Spinal cord (tissue), 10 donors: ENCODE data around the gene BCL11A. TPM values are rescaled to one million over a fixed set of nuclear protein-coding genes. Genes with fewer than 3 reads are reported as not detected.
A peak's percentile ranks its signal among the peaks of the same experiment; 100 is the strongest.

ENCODE experiments used
- DNase-seq, 6 donors: peaks; one replicate each; pipeline versions ENCODE4 v3.0.0 to v3.0.0-alpha.2; 2013 to 2015; ENCODE audit warnings: low spot score in 6 of 6, low read depth in 4 of 6
- H3K27ac ChIP-seq: one replicate; pipeline ENCODE4 v1.5.1; 2013; ENCODE audit warnings: low read depth, low read length, control low read depth
- H3K27me3 ChIP-seq: one replicate; pipeline ENCODE4 v1.6.1; 2013; ENCODE audit warnings: low read length; ENCODE audit not compliant: control insufficient read depth, insufficient read depth
- H3K36me3 ChIP-seq: one replicate; pipeline ENCODE4 v1.6.1; 2013; ENCODE audit warnings: low read length; ENCODE audit not compliant: control insufficient read depth, insufficient read depth
- H3K4me1 ChIP-seq: one replicate; pipeline ENCODE4 v1.6.1; 2013; ENCODE audit warnings: low read length; ENCODE audit not compliant: control insufficient read depth, insufficient read depth
- H3K4me3 ChIP-seq: one replicate; pipeline ENCODE4 v1.5.1; 2013; ENCODE audit warnings: low read depth, low read length, control low read depth
- H3K9me3 ChIP-seq: one replicate; pipeline ENCODE4 v1.6.1; 2013; ENCODE audit warnings: low read length; ENCODE audit not compliant: control insufficient read depth, insufficient read depth
- WGBS: methylation state at CpG from one replicate; pipeline ENCODE4 v1.1.5; 2013; ENCODE audit warnings: missing lambda C conversion rate; ENCODE audit not compliant: insufficient coverage; 5-methylcytosine and 5-hydroxymethylcytosine counted together
- polyA plus RNA-seq, 2 donors: library from polyadenylated mRNA; unstranded; fragments of 120-200 nt; gene quantifications; one replicate each; pipeline ENCODE4 v1.2.1, GENCODE V29; 2013; ENCODE audit not compliant: insufficient read length in 2 of 2
- total RNA-seq, 2 donors: library from RNA; depleted of rRNA in 1 of 2; stranded (reverse); fragments of 120-200 nt in 1 of 2; fragments of >200 nt in 1 of 2; gene quantifications; one replicate each; pipeline versions ENCODE4 v1.2.3 to v1.2.4, GENCODE V29; 2013 to 2014
- donor health status: healthy.

BCL11A gene
- total and polyA plus RNA-seq, 4 donors, result 14.9 to 61.6 (median 43.8) TPM

GRCh38 chr2:60456115-60456770 is 97.2 kb downstream of the BCL11A start:
- H3K9me3 ChIP-seq, result peaks cover 2% of the 10 kb centered on the region
- H3K36me3 ChIP-seq, result peaks cover 15% of the 10 kb centered on the region
- no peak overlapping the region for H3K4me3 ChIP-seq
- no peak overlapping the region for H3K27ac ChIP-seq
- no peak for DNase-seq
- H3K4me1 ChIP-seq, result peaks cover 5% of the 10 kb centered on the region
- 80% methylated on average over 1 of the region's 6 CpGs for WGBS
- H3K27me3 ChIP-seq, result no peaks in the 10 kb centered on the region

GRCh38 chr2:60453872-60454271 is 99.6 kb downstream of the BCL11A start:
- H3K27me3 ChIP-seq, result no peaks in the 10 kb centered on the region
- peaks cover 3% of the 10 kb centered on the region for H3K36me3 ChIP-seq
- H3K27ac ChIP-seq, result no peak overlapping the region
- no peak overlapping the region for H3K4me3 ChIP-seq
- H3K4me1 ChIP-seq, result peaks cover 5% of the 10 kb centered on the region
- H3K9me3 ChIP-seq, result peaks cover 2% of the 10 kb centered on the region
- no peak for DNase-seq
- WGBS, result 79% methylated on average over 5 of the region's 9 CpGs

- H3K4me1 ChIP-seq, result peaks cover 5% of the 10 kb centered on the region
- H3K4me3 ChIP-seq, result no peak overlapping the region
- no peak overlapping the region for H3K27ac ChIP-seq
- peak in 2 of 6 donors; percentile 36 to 67 for DNase-seq
- peaks cover 3% of the 10 kb centered on the region for H3K36me3 ChIP-seq
- peaks cover 2% of the 10 kb centered on the region for H3K9me3 ChIP-seq
- WGBS, result 25% methylated on average over 15 of the region's 16 CpGs
- H3K27me3 ChIP-seq, result no peaks in the 10 kb centered on the region
Measured at GRCh38 chr2:60453301-60453700, 100.2 kb downstream of the BCL11A start.

GRCh38 chr2:60450488-60450887 is 103.0 kb downstream of the BCL11A start:
- Histone ChIP-seq H3K4me1 (peaks cover 5% of the 10 kb centered on the region), H3K9me3 (no peaks in the 10 kb centered on the region), H3K27ac (no peak overlapping the region), H3K36me3 (peaks cover 3% of the 10 kb centered on the region), H3K4me3 (no peak overlapping the region), H3K27me3 (no peaks in the 10 kb centered on the region)
- WGBS, result 64% methylated on average over 1 of the region's 1 CpG
- no peak for DNase-seq

- Histone ChIP-seq H3K4me3 (no peak overlapping the region), H3K9me3 (no peaks in the 10 kb centered on the region), H3K4me1 (no peaks in the 10 kb centered on the region), H3K27ac (no peak overlapping the region), H3K36me3 (no peaks in the 10 kb centered on the region), H3K27me3 (no peaks in the 10 kb centered on the region)
- WGBS, result no CpG with 5 or more reads among the region's 1 CpG
- DNase-seq, result no peak
Measured at GRCh38 chr2:60447943-60448342, 105.5 kb downstream of the BCL11A start.

GRCh38 chr2:60446413-60447267 is 106.8 kb downstream of the BCL11A start:
- WGBS, result 85% methylated on average over 2 of the region's 8 CpGs

GRCh38 chr2:60445684-60446179 is 107.7 kb downstream of the BCL11A start:
- H3K4me3 ChIP-seq, result no peak overlapping the region
- H3K27ac ChIP-seq, result no peak overlapping the region
- no peak for DNase-seq
- H3K4me1 ChIP-seq, result no peaks in the 10 kb centered on the region
- peaks cover 2% of the 10 kb centered on the region for H3K27me3 ChIP-seq
- no peaks in the 10 kb centered on the region for H3K9me3 ChIP-seq
- no peaks in the 10 kb centered on the region for H3K36me3 ChIP-seq
- 53% methylated on average over 3 of the region's 8 CpGs for WGBS

More at GRCh38 chr2:60446413-60447267, 106.8 kb downstream of the BCL11A start:
- no peaks in the 10 kb centered on the region for H3K9me3 ChIP-seq
- no peaks in the 10 kb centered on the region for H3K36me3 ChIP-seq
- peak in 1 of 6 donors; percentile 72 for DNase-seq
- H3K27me3 ChIP-seq, result no peaks in the 10 kb centered on the region
- no peaks in the 10 kb centered on the region for H3K4me1 ChIP-seq
- no peak overlapping the region for H3K27ac ChIP-seq
- H3K4me3 ChIP-seq, result no peak overlapping the region

GRCh38 chr2:60442608-60443007 is 110.8 kb downstream of the BCL11A start:
- no peak overlapping the region for H3K4me3 ChIP-seq
- no peaks in the 10 kb centered on the region for H3K36me3 ChIP-seq
- H3K27ac ChIP-seq, result no peak overlapping the region
- peaks cover 8% of the 10 kb centered on the region for H3K4me1 ChIP-seq
- H3K27me3 ChIP-seq, result peaks cover 2% of the 10 kb centered on the region
- H3K9me3 ChIP-seq, result no peaks in the 10 kb centered on the region
- WGBS, result no CpG with 5 or more reads among the region's 3 CpGs
- DNase-seq, result no peak

GRCh38 chr2:60441800-60442199 is 111.7 kb downstream of the BCL11A start:
- no peak for DNase-seq
- WGBS, result no CpG with 5 or more reads among the region's 5 CpGs
- H3K27ac ChIP-seq, result no peak overlapping the region

More at GRCh38 chr2:60441800-60442199, 111.7 kb downstream of the BCL11A start:
- H3K36me3 ChIP-seq, result no peaks in the 10 kb centered on the region
- peaks cover 2% of the 10 kb centered on the region for H3K27me3 ChIP-seq
- H3K4me3 ChIP-seq, result no peak overlapping the region
- no peaks in the 10 kb centered on the region for H3K9me3 ChIP-seq
- peaks cover 8% of the 10 kb centered on the region for H3K4me1 ChIP-seq
